Effector memory CD8-positive, alpha-beta T cell (primary cell): ENCODE data around the gene COQ7.

ENCODE experiments used
- ATAC-seq: fragments of 150-1000 bp; cut with Tn5 transposase; replicated peaks from 2 replicates; pipeline ENCODE4 v1.10.0; 2021; ENCODE audit warnings: mild to moderate bottlenecking, moderate library complexity
- DNase-seq, 3 experiments: peaks; one replicate each; pipeline ENCODE4 v3.0.0; 2021
- H3K27ac Mint-ChIP-seq, 2 donors: one replicate each; pipeline ENCODE4 v1.8.0; 2022; ENCODE audit warnings: mild to moderate bottlenecking in 2 of 2, mixed read lengths in 2 of 2, moderate library complexity in 2 of 2
- H3K27me3 Mint-ChIP-seq, 2 donors: one replicate each; pipeline ENCODE4 v1.8.0; 2022; ENCODE audit warnings: mixed read lengths in 2 of 2
- H3K36me3 Mint-ChIP-seq: one replicate; pipeline ENCODE4 v1.8.0; 2022; ENCODE audit warnings: mild to moderate bottlenecking, moderate library complexity, mixed read lengths; ENCODE audit not compliant: insufficient read depth
- H3K4me1 Mint-ChIP-seq, 2 donors: one replicate each; pipeline ENCODE4 v1.8.0; 2022; ENCODE audit warnings: low read depth in 2 of 2, mixed read lengths in 2 of 2
- H3K4me3 Mint-ChIP-seq, 2 donors: one replicate each; pipeline ENCODE4 v1.8.0; 2022; ENCODE audit warnings: mild to moderate bottlenecking in 2 of 2, mixed read lengths in 2 of 2, moderate library complexity in 2 of 2
- H3K9me3 Mint-ChIP-seq, 2 donors: one replicate each; pipeline ENCODE4 v1.8.0; 2022; ENCODE audit warnings: mixed read lengths in 2 of 2

The COQ7 gene

GRCh38 chr16:19110537-19111360 lies 43.3 kb downstream of the COQ7 start:
- ATAC-seq, result no peak
- no peak overlapping the region for H3K4me3 Mint-ChIP-seq
- H3K27me3 Mint-ChIP-seq, result peaks cover 14 to 45% of the 10 kb centered on the region in 2 donors

GRCh38 chr16:19112099-19112407 lies 44.6 kb downstream of the COQ7 start:
- Mint-ChIP-seq H3K27me3 (peaks cover 14 to 45% of the 10 kb centered on the region in 2 donors), H3K4me3 (no peak overlapping the region), H3K27ac (no peak overlapping the region), H3K4me1 (peaks cover 1 to 4% of the 10 kb centered on the region in 2 donors), H3K36me3 (peaks cover 3% of the 10 kb centered on the region), H3K9me3 (no peaks in the 10 kb centered on the region)
- no peak for DNase-seq
- ATAC-seq, result no peak

More at GRCh38 chr16:19110537-19111360, 43.3 kb downstream of the COQ7 start:
- DNase-seq, result no peak
- Mint-ChIP-seq H3K9me3 (no peaks in the 10 kb centered on the region), H3K36me3 (peaks cover 3% of the 10 kb centered on the region), H3K4me1 (peaks cover 0 to 3% of the 10 kb centered on the region in 2 donors), H3K27ac (no peak overlapping the region)

- Mint-ChIP-seq H3K4me3 (peak within 1 kb of the TSS; percentile 67), H3K27me3 (peaks cover 15 to 35% of the 10 kb centered on the region in 2 donors), H3K4me1 (peaks cover 10 to 14% of the 10 kb centered on the region in 2 donors), H3K27ac (peak within 1 kb of the TSS; percentile 55 to 62), H3K9me3 (no peaks in the 10 kb centered on the region), H3K36me3 (peaks cover 3% of the 10 kb centered on the region)
- ATAC-seq (peak; percentile 53), DNase-seq (no peak)
These were observed 46.4 kb downstream of the COQ7 start, which contains the start of gene ITPRIPL2 for GRCh38 chr16:19113577-19114358. Gene ITPRIPL2 (plus strand): TSS chr16:19113964. CDS start chr16:19114462, 498 bp downstream.

DNA sequence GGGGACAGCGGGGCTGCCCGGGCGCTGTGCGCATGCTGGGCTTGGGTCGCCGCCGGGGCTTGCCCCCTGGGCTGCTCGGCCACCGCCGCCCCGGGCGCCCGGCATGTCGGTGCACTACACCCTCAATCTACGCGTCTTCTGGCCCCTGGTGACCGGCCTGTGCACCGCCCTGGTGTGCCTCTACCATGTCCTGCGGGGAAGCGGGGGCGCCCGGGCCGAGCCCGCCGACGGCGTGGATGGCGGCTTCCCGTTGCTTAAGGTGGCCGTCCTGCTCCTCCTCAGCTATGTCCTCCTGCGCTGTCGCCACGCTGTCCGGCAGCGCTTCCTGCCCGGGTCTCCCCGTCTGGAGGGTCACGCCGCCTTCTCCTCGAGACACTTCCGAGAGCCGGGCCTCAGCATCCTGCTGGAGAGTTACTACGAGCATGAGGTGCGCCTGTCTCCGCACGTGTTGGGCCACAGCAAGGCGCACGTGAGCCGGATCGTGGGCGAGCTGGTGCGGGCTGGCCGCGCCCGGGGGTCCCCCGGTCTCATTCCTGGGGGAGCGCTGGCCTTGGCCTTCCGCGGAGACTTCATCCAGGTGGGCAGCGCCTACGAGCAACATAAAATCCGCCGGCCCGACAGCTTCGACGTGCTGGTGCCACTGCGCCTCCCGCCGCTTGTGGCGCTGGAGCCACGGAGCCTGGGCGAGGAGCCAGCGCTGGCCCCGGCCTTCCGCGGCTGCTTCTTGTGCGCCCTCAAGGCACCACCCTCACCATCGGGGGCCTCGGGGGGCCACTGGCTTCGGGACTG lies 47.1 kb downstream of the COQ7 start:
- Mint-ChIP-seq H3K27ac (peak overlapping the region; percentile 55 to 62), H3K9me3 (no peaks in the 10 kb centered on the region), H3K36me3 (peaks cover 3% of the 10 kb centered on the region), H3K27me3 (peaks cover 18 to 35% of the 10 kb centered on the region in 2 donors), H3K4me1 (peaks cover 15 to 18% of the 10 kb centered on the region in 2 donors), H3K4me3 (peak overlapping the region; percentile 67)
- ATAC-seq, result peak; percentile 40
- DNase-seq, result no peak

GRCh38 chr16:19115148-19116021 lies 48.0 kb downstream of the COQ7 start:
- no peaks in the 10 kb centered on the region for H3K9me3 Mint-ChIP-seq
- H3K36me3 Mint-ChIP-seq, result peaks cover 3% of the 10 kb centered on the region

GRCh38 chr16:19116711-19117449 lies 49.5 kb downstream of the COQ7 start:
- Mint-ChIP-seq H3K27me3 (peaks cover 12 to 24% of the 10 kb centered on the region in 2 donors), H3K9me3 (no peaks in the 10 kb centered on the region), H3K27ac (peak overlapping the region; percentile 26 to 86), H3K4me1 (peaks cover 15 to 18% of the 10 kb centered on the region in 2 donors), H3K36me3 (peaks cover 3% of the 10 kb centered on the region), H3K4me3 (peak overlapping the region; percentile 19 to 57)
- DNase-seq (no peak), ATAC-seq (no peak)

More at GRCh38 chr16:19115148-19116021, 48.0 kb downstream of the COQ7 start:
- peaks cover 15 to 18% of the 10 kb centered on the region in 2 donors for H3K4me1 Mint-ChIP-seq
- peaks cover 18 to 35% of the 10 kb centered on the region in 2 donors for H3K27me3 Mint-ChIP-seq
- DNase-seq, result no peak
- no peak for ATAC-seq
- H3K27ac Mint-ChIP-seq, result peak overlapping the region in 1 of 2 donors; percentile 15
- peak overlapping the region; percentile 29 to 43 for H3K4me3 Mint-ChIP-seq

DNA sequence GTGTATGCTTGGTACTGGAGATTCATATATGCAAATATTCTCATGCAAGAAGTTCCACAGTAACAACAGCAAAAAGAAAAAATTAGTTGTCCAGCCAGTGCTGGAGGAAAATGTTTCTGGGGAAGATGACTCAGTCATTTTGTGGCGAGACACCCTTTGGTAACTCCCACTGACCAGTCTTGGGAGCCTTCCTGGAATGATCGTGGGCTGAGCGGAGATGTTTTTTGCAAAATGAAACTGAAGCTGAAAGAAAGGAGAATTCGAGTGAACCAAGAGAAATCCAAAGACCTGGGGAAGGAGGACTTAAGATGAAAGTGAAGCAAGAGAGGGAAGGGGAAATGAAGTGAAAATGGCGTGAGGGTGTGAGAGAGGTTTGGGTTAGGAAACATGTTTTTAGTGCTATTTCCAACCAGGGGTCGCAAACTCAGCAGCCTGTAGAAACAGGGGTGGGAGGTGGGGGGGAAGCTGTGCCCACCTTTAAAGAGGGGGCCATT lies 51.6 kb downstream of the COQ7 start:
- H3K36me3 Mint-ChIP-seq, result peaks cover 3% of the 10 kb centered on the region
- no peak for DNase-seq
- H3K27me3 Mint-ChIP-seq, result peaks cover 4 to 10% of the 10 kb centered on the region in 2 donors
- H3K4me3 Mint-ChIP-seq, result peak overlapping the region; percentile 63 to 76
- H3K4me1 Mint-ChIP-seq, result peaks cover 15 to 16% of the 10 kb centered on the region in 2 donors
- H3K27ac Mint-ChIP-seq, result peak overlapping the region; percentile 85 to 86
- no peaks in the 10 kb centered on the region for H3K9me3 Mint-ChIP-seq
- no peak for ATAC-seq

DNA sequence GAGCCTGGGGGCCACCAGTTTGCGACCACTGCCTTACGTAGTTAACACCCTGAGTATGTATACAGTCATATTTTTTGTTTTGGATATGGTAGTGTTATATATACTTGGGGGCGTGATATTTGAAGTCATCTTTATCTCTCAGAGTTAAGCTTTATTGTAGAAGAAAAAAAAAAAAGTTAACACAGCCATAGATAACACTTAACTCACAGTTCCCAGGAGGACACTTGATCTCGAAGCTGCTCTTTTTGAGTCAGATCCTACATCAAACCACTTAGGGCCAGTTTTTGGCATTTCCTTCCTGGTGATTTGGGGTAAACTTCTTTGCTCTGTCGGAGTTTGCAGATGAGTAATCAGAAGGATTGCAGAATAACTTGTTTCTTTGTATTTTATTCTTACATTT lies 52.1 kb downstream of the COQ7 start:
- Mint-ChIP-seq H3K36me3 (peaks cover 3% of the 10 kb centered on the region), H3K9me3 (no peaks in the 10 kb centered on the region), H3K27me3 (peaks cover 4 to 10% of the 10 kb centered on the region in 2 donors), H3K27ac (peak overlapping the region; percentile 85 to 86), H3K4me3 (peak overlapping the region; percentile 63 to 76), H3K4me1 (peaks cover 15 to 16% of the 10 kb centered on the region in 2 donors)
- no peak for DNase-seq
- ATAC-seq, result peak; percentile 56

- DNase-seq, result no peak
- no peaks in the 10 kb centered on the region for H3K9me3 Mint-ChIP-seq
- no peak overlapping the region for H3K27ac Mint-ChIP-seq
- H3K27me3 Mint-ChIP-seq, result peaks cover 0 to 4% of the 10 kb centered on the region in 2 donors
- no peak overlapping the region for H3K4me3 Mint-ChIP-seq
- no peak for ATAC-seq
- no peaks in the 10 kb centered on the region for H3K36me3 Mint-ChIP-seq
- peaks cover 6 to 11% of the 10 kb centered on the region in 2 donors for H3K4me1 Mint-ChIP-seq
These were observed 56.2 kb downstream of the COQ7 start for GRCh38 chr16:19123535-19124178.

DNA sequence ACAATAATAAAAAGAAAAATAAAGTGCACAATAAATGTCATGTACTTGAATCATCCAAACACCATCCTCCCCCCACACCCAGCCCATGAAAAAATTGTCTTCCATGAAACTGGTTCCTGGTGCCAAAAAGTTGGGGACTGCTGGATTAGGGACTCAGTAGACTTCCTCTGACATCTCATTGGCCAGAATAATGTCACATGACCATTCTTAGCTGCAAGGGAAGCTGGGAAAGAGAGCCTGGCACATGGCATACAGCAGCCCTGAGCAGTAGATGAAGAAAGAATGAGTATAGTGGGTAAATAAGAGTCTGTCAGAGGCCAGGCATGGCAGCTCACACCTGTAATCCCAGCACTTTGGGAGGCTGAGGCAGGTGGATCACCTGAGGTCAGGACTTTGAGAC lies 58.9 kb downstream of the COQ7 start:
- ATAC-seq (no peak), DNase-seq (no peak)
- Mint-ChIP-seq H3K9me3 (no peaks in the 10 kb centered on the region), H3K27me3 (no peaks in the 10 kb centered on the region), H3K4me1 (peaks cover 8 to 20% of the 10 kb centered on the region in 2 donors), H3K4me3 (no peak overlapping the region), H3K36me3 (no peaks in the 10 kb centered on the region), H3K27ac (no peak overlapping the region)

DNA sequence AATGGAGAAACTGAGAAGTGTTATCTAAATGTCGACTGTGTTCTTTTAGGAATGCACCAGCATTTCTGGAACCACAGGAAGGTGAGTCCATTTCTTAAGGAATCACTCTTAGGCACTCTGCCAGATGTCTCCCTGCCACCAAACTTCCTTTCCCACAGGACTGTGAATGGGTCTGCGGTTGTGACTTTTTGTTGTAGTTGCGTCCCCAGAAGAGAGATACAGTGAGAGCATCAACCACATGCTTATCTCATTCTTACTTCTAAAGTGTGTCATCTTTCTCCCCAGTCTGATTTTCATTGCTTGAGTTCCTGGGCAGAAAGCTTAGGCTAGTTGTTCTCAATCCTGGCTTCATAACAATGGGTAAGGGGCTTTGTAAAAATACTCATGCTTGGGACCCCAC lies 59.8 kb downstream of the COQ7 start:
- Mint-ChIP-seq H3K9me3 (no peaks in the 10 kb centered on the region), H3K27ac (peak overlapping the region; percentile 13 to 69), H3K36me3 (no peaks in the 10 kb centered on the region), H3K4me3 (no peak overlapping the region), H3K4me1 (peaks cover 8 to 21% of the 10 kb centered on the region in 2 donors), H3K27me3 (no peaks in the 10 kb centered on the region)
- peak; percentile 54 for ATAC-seq
- DNase-seq, result no peak
